Activated naive CD4-positive, alpha-beta T cell treated with anti-CD3 and anti-CD28 coated beads, Interleukin-2, amount 10 ng/mL, durations not matched to agents 7 days and 5 days (primary cell): ENCODE measurements around the gene ASCC2.
"Not testable (repeated sequence)": the region's sequence is repeated elsewhere in the genome, so short reads cannot be mapped to it uniquely, and the experiment has no call there.

Experiments
- CTCF ChIA-PET: fragments of 350-600 bp; sonication (Branson Sonifier 250); formaldehyde crosslinking; loops from one replicate; lab custom pipeline; 2021; ENCODE audit warnings: antibody characterized with exemption; lab: Charles Lee
- DNase-seq: peaks from one replicate; pipeline ENCODE4 v3.0.0-alpha.2; 2020
- H3K27ac Mint-ChIP-seq: one replicate; pipeline ENCODE4 v1.8.0; 2021; ENCODE audit warnings: mild to moderate bottlenecking, moderate library complexity, mixed read lengths
- H3K27me3 Mint-ChIP-seq: one replicate; pipeline ENCODE4 v1.8.0; 2021; ENCODE audit warnings: mild to moderate bottlenecking, mixed read lengths
- H3K36me3 Mint-ChIP-seq: one replicate; pipeline ENCODE4 v1.8.0; 2021; ENCODE audit warnings: mixed read lengths
- H3K4me1 Mint-ChIP-seq: one replicate; pipeline ENCODE4 v1.8.0; 2021; ENCODE audit warnings: mixed read lengths
- H3K4me3 Mint-ChIP-seq: one replicate; pipeline ENCODE4 v1.8.0; 2021; ENCODE audit warnings: mild to moderate bottlenecking, moderate library complexity, mixed read lengths
- H3K9me3 Mint-ChIP-seq: one replicate; pipeline ENCODE4 v1.8.0; 2021; ENCODE audit warnings: mixed read lengths

Gene ASCC2

GRCh38 chr22:29758959-29759358 is 79.1 kb downstream of the ASCC2 start:
- Mint-ChIP-seq H3K27ac (no peak overlapping the region), H3K36me3 (no peaks in the 10 kb centered on the region), H3K27me3 (no peaks in the 10 kb centered on the region), H3K4me1 (no peaks in the 10 kb centered on the region), H3K9me3 (no peaks in the 10 kb centered on the region), H3K4me3 (no peak overlapping the region)
- DNase-seq, result no peak
- CTCF ChIA-PET, result no interaction called here

- Mint-ChIP-seq H3K4me1 (no peaks in the 10 kb centered on the region), H3K9me3 (no peaks in the 10 kb centered on the region), H3K36me3 (no peaks in the 10 kb centered on the region), H3K4me3 (no peak overlapping the region), H3K27ac (no peak overlapping the region), H3K27me3 (no peaks in the 10 kb centered on the region)
- no peak for DNase-seq
- CTCF ChIA-PET, result no interaction called here
Measured at GRCh38 chr22:29758068-29758622, 79.9 kb downstream of the ASCC2 start.

- DNase-seq, result no peak
- Mint-ChIP-seq H3K4me3 (no peak overlapping the region), H3K27me3 (no peaks in the 10 kb centered on the region), H3K36me3 (no peaks in the 10 kb centered on the region), H3K9me3 (no peaks in the 10 kb centered on the region), H3K27ac (no peak overlapping the region), H3K4me1 (peaks cover 3% of the 10 kb centered on the region)
- CTCF ChIA-PET, result no interaction called here
Measured at GRCh38 chr22:29757096-29757495, 81.0 kb downstream of the ASCC2 start.

GRCh38 chr22:29756341-29756740 is 81.7 kb downstream of the ASCC2 start:
- CTCF ChIA-PET, result no interaction called here
- no peaks in the 10 kb centered on the region for H3K36me3 Mint-ChIP-seq
- H3K4me3 Mint-ChIP-seq, result no peak overlapping the region

DNA sequence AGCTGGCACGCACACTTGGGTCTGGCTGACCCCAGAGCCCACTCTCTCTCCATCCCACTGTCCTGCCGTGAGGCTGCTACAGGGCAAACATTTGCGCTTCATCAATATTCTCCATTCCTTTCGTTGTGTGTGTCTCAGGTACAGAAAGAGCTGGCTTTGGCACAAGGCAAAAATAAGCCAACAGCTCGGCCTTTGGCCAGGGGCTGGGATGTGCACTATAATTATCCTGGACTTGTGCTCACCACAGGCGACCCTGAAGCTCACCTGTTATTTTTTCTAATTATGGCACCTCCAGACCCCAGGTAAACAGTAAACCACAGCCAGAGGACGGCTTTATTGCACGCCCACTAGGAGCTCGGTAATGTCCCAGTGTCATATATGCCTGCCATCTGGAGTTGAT is 82.2 kb downstream of the ASCC2 start:
- peaks cover 2% of the 10 kb centered on the region for H3K36me3 Mint-ChIP-seq
- no peaks in the 10 kb centered on the region for H3K27me3 Mint-ChIP-seq
- H3K4me1 Mint-ChIP-seq, result peaks cover 10% of the 10 kb centered on the region
- no peak overlapping the region for H3K4me3 Mint-ChIP-seq
- no peak overlapping the region for H3K27ac Mint-ChIP-seq
- CTCF ChIA-PET, result no interaction called here
- no peaks in the 10 kb centered on the region for H3K9me3 Mint-ChIP-seq
- DNase-seq, result no peak

More at GRCh38 chr22:29756341-29756740, 81.7 kb downstream of the ASCC2 start:
- Mint-ChIP-seq H3K27ac (no peak overlapping the region), H3K9me3 (no peaks in the 10 kb centered on the region), H3K4me1 (peaks cover 6% of the 10 kb centered on the region), H3K27me3 (no peaks in the 10 kb centered on the region)
- DNase-seq, result no peak

GRCh38 chr22:29754658-29755395 is 83.2 kb downstream of the ASCC2 start:
- DNase-seq, H3K36me3 Mint-ChIP-seq, H3K9me3 Mint-ChIP-seq, H3K27me3 Mint-ChIP-seq, H3K4me3 Mint-ChIP-seq, H3K27ac Mint-ChIP-seq: not testable (repeated sequence)
- peaks cover 20% of the 10 kb centered on the region for H3K4me1 Mint-ChIP-seq
- CTCF ChIA-PET, result interaction anchor here (1.2 kb wide), 1 partner anchor 12 kb away, joined by 3 read pairs; the partner anchor contains the start of genes UQCR10 and ZMAT5

GRCh38 chr22:29753808-29754657 is 84.0 kb downstream of the ASCC2 start:
- no peaks in the 10 kb centered on the region for H3K9me3 Mint-ChIP-seq
- no peak overlapping the region for H3K4me3 Mint-ChIP-seq
- H3K27ac Mint-ChIP-seq, result no peak overlapping the region
- no peaks in the 10 kb centered on the region for H3K27me3 Mint-ChIP-seq
- no peak for DNase-seq
- peaks cover 3% of the 10 kb centered on the region for H3K36me3 Mint-ChIP-seq
- peaks cover 21% of the 10 kb centered on the region for H3K4me1 Mint-ChIP-seq
- CTCF ChIA-PET, result interaction anchor here (1.2 kb wide), 1 partner anchor 13 kb away, joined by 3 read pairs; the partner anchor contains the start of genes UQCR10 and ZMAT5

DNA sequence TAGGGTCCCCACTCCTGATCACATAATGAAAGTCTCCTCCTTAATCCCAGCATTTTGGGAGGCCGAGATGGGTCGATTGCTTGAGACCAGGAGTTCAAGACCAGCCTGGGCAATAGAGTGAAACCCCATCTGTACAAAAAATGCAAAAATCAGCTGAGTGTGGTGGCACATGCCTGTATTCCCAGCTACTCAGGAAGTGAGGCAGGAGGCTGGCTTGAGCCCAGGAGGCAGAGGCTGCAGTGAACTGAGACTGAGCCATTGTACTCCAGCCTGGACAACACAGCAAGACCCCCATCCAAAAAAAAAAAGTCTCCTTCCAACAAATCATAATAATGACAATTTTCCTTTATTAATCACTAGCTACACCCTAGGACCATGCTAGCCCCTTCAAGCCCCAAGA is 86.4 kb downstream of the ASCC2 start:
- Mint-ChIP-seq H3K27me3 (no peaks in the 10 kb centered on the region), H3K4me1 (peaks cover 21% of the 10 kb centered on the region), H3K9me3 (no peaks in the 10 kb centered on the region), H3K36me3 (peaks cover 7% of the 10 kb centered on the region), H3K27ac (peak overlapping the region; percentile 88), H3K4me3 (no peak overlapping the region)
- DNase-seq, result no peak
- CTCF ChIA-PET, result interaction anchor here (1.2 kb wide), 1 partner anchor 10 kb away, joined by 3 read pairs; no protein-coding TSS in a partner anchor

DNA sequence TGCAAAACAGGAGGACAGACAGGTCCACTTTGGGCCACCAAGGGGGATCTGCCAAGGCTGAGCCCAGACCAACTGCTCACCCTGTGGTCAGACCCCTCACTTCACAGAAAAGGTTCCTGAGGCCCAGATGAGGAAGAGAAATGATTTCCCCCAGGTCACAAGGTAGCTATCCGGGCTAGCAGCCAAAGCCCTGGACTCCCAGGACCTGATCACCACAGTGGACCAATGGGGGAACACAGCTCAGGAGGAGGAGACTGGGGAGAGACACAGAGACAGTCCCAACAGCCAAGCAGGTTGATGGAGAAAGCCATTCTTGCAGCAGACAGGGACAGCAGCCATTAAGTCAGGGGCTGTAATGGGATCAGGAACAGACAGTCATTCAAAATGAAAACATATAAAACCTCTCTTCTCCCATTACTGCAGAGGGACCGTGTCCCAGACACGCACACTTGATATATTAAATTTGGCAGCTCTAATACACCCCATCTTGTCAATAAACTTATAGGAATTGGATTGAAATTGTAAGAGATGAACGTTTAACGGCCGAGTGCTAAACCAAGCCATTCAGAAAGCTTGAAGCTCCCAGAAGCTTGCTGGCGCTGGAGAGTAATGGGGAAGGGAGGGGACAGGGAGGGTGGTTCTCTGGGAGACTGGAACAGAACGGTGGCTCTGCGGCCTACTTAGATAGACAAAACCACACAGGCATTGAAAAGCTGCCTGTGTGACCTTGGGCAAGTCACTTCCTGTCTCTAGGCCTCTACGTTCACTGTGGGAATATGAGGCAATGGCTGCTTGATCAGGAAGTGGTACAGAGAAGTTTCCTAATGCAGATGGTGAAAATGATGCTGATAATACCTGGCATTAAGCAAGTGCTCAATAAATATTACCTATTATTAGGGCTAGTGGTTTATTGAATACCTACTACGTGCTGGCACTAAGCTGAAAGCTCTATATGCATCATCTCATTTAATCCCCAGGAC is 87.2 kb downstream of the ASCC2 start:
- H3K4me1 Mint-ChIP-seq, result peaks cover 21% of the 10 kb centered on the region
- peaks cover 7% of the 10 kb centered on the region for H3K36me3 Mint-ChIP-seq
- no peak overlapping the region for H3K4me3 Mint-ChIP-seq
- peak; percentile 32 for DNase-seq
- CTCF ChIA-PET, result interaction anchor here (1.2 kb wide), 1 partner anchor 11 kb away, joined by 3 read pairs; no protein-coding TSS in a partner anchor
- H3K9me3 Mint-ChIP-seq, result no peaks in the 10 kb centered on the region
- peak overlapping the region; percentile 88 for H3K27ac Mint-ChIP-seq
- H3K27me3 Mint-ChIP-seq, result no peaks in the 10 kb centered on the region

GRCh38 chr22:29750029-29750428 is 88.0 kb downstream of the ASCC2 start:
- Mint-ChIP-seq H3K36me3 (peaks cover 9% of the 10 kb centered on the region), H3K27ac (no peak overlapping the region)

GRCh38 chr22:29748248-29748893 is 89.7 kb downstream of the ASCC2 start:
- Mint-ChIP-seq H3K36me3 (peaks cover 9% of the 10 kb centered on the region), H3K27me3 (no peaks in the 10 kb centered on the region), H3K4me1 (peaks cover 21% of the 10 kb centered on the region), H3K4me3 (no peak overlapping the region), H3K9me3 (no peaks in the 10 kb centered on the region), H3K27ac (peak overlapping the region; percentile 19)
- DNase-seq, result no peak
- CTCF ChIA-PET, result no interaction called here

More at GRCh38 chr22:29750029-29750428, 88.0 kb downstream of the ASCC2 start:
- no peaks in the 10 kb centered on the region for H3K9me3 Mint-ChIP-seq
- no peak for DNase-seq
- no peak overlapping the region for H3K4me3 Mint-ChIP-seq
- CTCF ChIA-PET, result no interaction called here
- H3K27me3 Mint-ChIP-seq, result no peaks in the 10 kb centered on the region
- peaks cover 21% of the 10 kb centered on the region for H3K4me1 Mint-ChIP-seq

- H3K4me1 Mint-ChIP-seq, result peaks cover 21% of the 10 kb centered on the region
- peaks cover 9% of the 10 kb centered on the region for H3K36me3 Mint-ChIP-seq
- H3K9me3 Mint-ChIP-seq, result no peaks in the 10 kb centered on the region
- H3K27me3 Mint-ChIP-seq, result no peaks in the 10 kb centered on the region
- CTCF ChIA-PET, result no interaction called here
- no peak overlapping the region for H3K4me3 Mint-ChIP-seq
- no peak overlapping the region for H3K27ac Mint-ChIP-seq
- DNase-seq, result no peak
Measured at GRCh38 chr22:29747832-29748231, 90.2 kb downstream of the ASCC2 start.

- DNase-seq, result no peak
- Mint-ChIP-seq H3K27ac (no peak overlapping the region), H3K27me3 (no peaks in the 10 kb centered on the region), H3K9me3 (no peaks in the 10 kb centered on the region), H3K36me3 (peaks cover 6% of the 10 kb centered on the region), H3K4me3 (no peak overlapping the region), H3K4me1 (peaks cover 10% of the 10 kb centered on the region)
- CTCF ChIA-PET, result no interaction called here
Measured at GRCh38 chr22:29744902-29745301, 93.2 kb downstream of the ASCC2 start.
